Urinary bladder (tissue), 4 donors: ENCODE measurements around the gene RNF141. TPM values are rescaled to one million over a fixed set of nuclear protein-coding genes. Genes with fewer than 3 reads are reported as not detected.
A peak's percentile ranks its signal among the peaks of the same experiment; 100 is the strongest.

Experiments used
- DNase-seq: peaks from one replicate; pipeline ENCODE4 v3.0.0-alpha.2; 2015; ENCODE audit errors: extremely low spot score
- H3K27ac ChIP-seq: one replicate; pipeline ENCODE4 v1.5.1; 2013; ENCODE audit warnings: low read depth, mild to moderate bottlenecking, moderate library complexity
- H3K36me3 ChIP-seq: one replicate; pipeline ENCODE4 v1.6.1; 2013; ENCODE audit warnings: mild to moderate bottlenecking, moderate library complexity; ENCODE audit not compliant: insufficient read depth
- H3K4me1 ChIP-seq: one replicate; pipeline ENCODE4 v1.6.1; 2013; ENCODE audit warnings: mild to moderate bottlenecking, moderate library complexity; ENCODE audit not compliant: insufficient read depth
- H3K4me3 ChIP-seq: one replicate; pipeline ENCODE4 v1.5.1; 2013; ENCODE audit warnings: low read depth, low read length
- WGBS: extraction: QIAGEN DNeasy Blood & Tissue Kit; methylation state at CpG from one replicate; pipeline ENCODE4 v1.1.7; 2013; 5-methylcytosine and 5-hydroxymethylcytosine counted together
- polyA plus RNA-seq: library from polyadenylated mRNA; stranded (reverse); fragments of 200-250 nt; gene quantifications from one replicate; pipeline ENCODE4 v1.2.3, GENCODE V29; 2013
- total RNA-seq: library from RNA; depleted of rRNA; stranded (reverse); fragments of >200 nt; gene quantifications from one replicate; pipeline ENCODE4 v1.2.3, GENCODE V29; 2014
- donor health status: healthy with polysubstance abuse.
- donor health status: healthy.

The RNF141 gene
- total and polyA plus RNA-seq, 2 donors, result 16.4 to 52.0 TPM

DNA sequence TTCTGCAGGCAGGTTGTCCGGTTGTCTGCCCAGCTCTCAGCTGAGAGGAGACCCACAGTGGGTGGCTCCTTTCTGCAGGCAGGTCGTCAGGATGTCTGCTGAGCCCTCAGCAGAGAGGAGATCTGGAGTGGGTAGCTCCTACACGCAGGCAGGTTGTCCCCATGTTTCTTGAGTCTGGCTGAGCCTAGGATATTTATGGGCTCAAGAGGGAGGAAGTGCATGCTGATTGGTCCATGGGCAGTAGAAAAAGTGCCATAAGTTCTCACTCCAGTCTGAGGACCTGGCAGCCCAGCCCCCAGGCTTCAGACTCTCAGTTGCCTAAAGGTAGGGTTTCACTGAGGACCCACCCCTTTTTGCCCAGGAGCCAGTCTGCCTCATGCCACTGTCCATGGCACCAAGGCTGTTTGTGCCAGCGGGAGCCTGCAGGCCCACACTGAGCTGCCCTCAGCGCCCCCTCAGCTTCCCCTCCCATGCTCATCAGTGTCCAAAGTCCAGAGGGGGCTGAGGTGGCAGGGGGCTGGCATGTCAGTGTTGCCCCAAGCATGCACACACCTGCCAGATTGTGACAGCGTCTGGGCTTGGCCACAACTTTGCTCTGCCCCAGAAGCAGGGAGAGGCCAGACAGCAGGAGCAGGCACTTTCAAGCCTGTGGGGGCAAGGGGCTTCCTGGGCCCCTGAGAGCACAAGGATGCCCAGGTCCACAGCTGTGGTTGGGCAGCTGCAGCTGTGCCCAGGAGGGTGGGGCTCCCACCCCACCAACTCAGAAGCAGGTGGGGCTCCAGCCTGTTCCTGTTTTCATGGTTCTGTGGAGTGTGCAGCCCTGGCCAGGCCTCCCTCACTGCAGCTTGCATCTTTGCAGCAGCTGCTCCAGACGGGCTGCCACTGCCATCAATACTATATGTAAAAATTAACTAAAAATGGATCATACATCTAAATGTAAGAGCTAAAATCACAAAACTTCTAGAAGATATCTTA lies 3.8 kb upstream of the RNF141 start:
- Histone ChIP-seq H3K4me3 (no peak overlapping the region), H3K36me3 (no peaks in the 10 kb centered on the region), H3K27ac (no peak overlapping the region), H3K4me1 (no peaks in the 10 kb centered on the region)
- no peak for DNase-seq
- WGBS, result 86% methylated on average over 7 of the region's 7 CpGs

DNA sequence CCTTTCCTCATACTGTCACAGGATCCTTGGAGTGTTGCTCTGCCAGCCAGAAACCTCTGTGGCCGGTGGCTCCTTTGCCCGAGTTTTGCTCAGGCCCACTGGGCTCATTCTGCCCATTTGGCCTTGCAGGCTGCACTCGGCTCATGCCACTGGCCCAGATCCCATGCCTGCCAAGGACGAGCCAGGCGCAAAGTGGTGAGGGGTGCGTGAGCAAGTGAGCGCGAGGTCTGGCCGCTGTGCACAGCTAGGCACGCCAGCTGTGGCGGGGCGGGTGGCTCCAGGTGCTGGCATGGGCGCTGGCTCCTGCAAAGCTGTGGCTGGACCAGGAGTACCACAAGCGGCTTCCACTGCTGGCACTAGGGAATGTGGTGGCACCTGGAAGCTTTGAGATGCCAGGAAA lies 2.8 kb upstream of the RNF141 start:
- WGBS, result 97% methylated on average over 14 of the region's 14 CpGs
- no peak for DNase-seq
- H3K27ac ChIP-seq, result no peak overlapping the region

DNA sequence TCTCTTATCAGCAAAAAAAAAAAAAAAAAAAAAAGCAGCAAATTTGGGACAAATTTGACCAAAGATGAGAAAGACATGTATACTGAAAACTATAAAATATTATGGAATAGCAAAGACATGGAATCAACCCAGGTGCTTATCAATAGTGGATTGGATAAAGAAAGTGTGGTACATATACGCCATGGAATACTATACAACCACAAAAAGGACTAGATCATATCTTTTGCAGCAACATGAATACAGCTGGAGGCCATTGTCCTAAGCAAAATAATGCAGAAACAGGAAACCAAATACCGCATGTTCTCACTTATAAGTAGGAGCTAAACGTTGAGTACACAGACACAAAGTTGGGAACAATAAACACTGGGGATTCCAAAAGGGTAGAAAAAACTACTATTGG lies 1.8 kb upstream of the RNF141 start:
- no peak overlapping the region for H3K27ac ChIP-seq
- no peak overlapping the region for H3K4me3 ChIP-seq
- DNase-seq, result no peak
- WGBS, result 95% methylated on average over 3 of the region's 3 CpGs
- no peaks in the 10 kb centered on the region for H3K36me3 ChIP-seq
- H3K4me1 ChIP-seq, result no peaks in the 10 kb centered on the region

More for the DNA sequence above, 2.8 kb upstream of the RNF141 start:
- H3K36me3 ChIP-seq, result no peaks in the 10 kb centered on the region
- no peaks in the 10 kb centered on the region for H3K4me1 ChIP-seq
- H3K4me3 ChIP-seq, result no peak overlapping the region

DNA sequence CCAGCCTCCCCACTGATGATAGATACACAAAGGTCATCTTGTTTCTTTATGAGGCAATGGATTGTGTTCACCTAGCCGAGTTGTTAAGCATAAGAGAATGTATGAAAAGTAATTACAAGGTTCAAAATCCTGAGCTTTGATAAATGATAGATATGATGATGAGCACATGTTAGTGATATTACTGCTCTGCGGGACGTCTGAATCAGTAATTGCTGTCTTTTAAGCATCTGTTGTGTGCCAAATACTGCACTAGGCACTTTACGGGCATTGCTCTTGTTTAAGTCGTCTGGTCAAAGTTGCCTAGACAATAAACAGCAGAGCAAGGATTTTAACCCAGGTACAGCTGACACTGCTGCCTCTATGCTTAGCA lies 559 bp upstream of the RNF141 start:
- Histone ChIP-seq H3K4me1 (peaks cover 1% of the 10 kb centered on the region), H3K27ac (no peak overlapping the region), H3K4me3 (peak overlapping the region; percentile 74), H3K36me3 (no peaks in the 10 kb centered on the region)
- WGBS, result 41% methylated on average over 5 of the region's 5 CpGs
- DNase-seq, result no peak

DNA sequence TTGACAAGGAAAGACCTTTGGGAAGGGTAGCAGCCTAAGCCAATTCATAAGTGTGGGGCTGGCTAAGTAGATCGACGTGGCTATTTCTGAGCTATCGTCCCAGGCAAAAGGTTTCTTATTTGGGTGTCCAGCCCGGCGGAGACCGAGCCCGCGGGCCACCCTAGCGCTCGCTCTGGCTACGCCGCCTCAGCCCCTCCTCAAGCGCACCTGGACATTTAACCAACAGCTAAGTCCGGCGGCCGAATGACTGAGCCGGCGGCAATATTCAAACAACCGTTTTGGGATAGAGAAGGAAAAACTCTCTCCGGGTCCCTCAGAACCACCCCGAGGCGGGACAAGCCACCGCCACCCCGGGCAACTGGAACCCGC lies 457 bp downstream of the RNF141 start:
- DNase-seq, result no peak
- under 1% methylated on average over 25 of the region's 25 CpGs for WGBS
- peaks cover 2% of the 10 kb centered on the region for H3K4me1 ChIP-seq
- no peaks in the 10 kb centered on the region for H3K36me3 ChIP-seq
- H3K27ac ChIP-seq, result peak overlapping the region; percentile 93
- H3K4me3 ChIP-seq, result peak overlapping the region; percentile 74

DNA sequence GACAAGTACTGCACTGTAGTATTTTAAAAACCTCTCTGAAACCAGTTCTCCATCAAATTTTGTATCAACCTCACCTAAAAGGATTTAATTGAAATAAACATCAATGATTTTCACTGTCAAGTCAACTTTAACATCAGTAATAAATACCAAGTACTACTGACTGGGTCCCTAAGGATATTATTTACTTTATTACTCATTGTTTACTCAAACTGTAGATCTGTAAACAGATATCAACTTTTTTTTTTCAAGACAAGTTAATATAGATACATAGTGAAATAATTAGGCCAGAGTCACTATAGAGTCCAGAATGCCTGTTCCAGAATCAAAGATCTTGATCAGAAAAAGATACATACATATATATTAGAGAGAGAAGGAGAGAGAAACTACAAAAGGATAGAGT lies 1.6 kb downstream of the RNF141 start:
- DNase-seq, result no peak
- Histone ChIP-seq H3K36me3 (no peaks in the 10 kb centered on the region), H3K27ac (no peak overlapping the region), H3K4me1 (peaks cover 2% of the 10 kb centered on the region), H3K4me3 (no peak overlapping the region)

DNA sequence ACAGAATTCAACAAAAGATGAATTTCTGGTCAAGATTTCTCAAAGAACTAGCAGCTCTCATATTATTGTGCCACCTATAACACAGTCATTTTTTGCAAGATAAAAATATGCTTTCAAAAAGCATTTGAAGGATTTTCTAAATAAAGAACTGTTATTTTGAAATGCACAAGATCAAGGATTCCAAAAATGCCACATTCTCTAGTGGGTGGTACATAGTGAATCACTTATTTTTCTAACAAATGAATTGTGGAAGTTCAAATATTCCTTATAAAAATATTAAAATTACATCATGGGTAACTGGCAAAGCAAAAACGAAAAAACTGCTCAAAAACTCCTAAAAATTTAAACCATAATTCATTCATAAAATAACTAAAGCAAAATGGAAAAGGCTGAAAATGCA lies 2.1 kb downstream of the RNF141 start:
- WGBS, result 82% methylated on average over 1 of the region's 1 CpG
- Histone ChIP-seq H3K4me3 (no peak overlapping the region), H3K36me3 (no peaks in the 10 kb centered on the region), H3K27ac (no peak overlapping the region), H3K4me1 (peaks cover 2% of the 10 kb centered on the region)
- no peak for DNase-seq

DNA sequence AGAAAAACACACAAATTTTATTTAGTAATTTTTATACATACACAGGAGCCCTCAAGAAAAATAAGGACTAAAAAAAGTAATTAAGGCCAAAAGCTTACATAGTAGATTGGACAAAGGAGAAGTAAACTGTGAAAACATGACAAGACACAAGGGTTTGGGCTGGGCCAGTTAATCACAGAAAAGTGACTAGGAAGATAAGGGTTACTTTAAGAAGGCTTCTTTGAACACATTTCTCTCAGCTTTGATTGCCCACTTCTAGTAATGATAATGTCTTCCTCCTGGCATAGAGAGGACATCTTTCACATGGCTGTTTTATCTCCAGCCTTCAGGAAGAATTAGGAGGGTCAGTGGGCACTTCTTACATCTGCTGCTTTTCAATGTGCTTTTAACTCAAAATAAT lies 3.4 kb downstream of the RNF141 start:
- no peak overlapping the region for H3K4me3 ChIP-seq
- H3K27ac ChIP-seq, result no peak overlapping the region
- no peak for DNase-seq
- no peaks in the 10 kb centered on the region for H3K36me3 ChIP-seq
- peaks cover 2% of the 10 kb centered on the region for H3K4me1 ChIP-seq

DNA sequence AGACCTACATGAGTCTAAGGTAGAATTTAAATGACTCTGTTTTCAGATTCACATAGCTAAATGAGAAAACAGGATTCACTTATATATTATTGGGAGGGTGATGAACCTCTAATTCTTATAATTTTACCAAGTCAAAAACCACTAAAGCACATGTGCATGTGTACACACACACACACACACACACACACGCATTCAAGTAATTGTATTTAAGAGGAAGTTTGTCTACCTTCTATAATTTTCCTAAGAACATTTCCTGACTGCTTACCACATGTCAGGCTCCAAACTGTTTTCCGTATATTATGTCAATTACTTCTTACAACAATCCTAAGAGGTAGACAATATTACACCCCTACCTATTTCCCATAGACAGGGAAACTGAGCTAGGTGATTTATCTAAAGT lies 6.7 kb downstream of the RNF141 start:
- DNase-seq, result no peak
- Histone ChIP-seq H3K4me1 (peaks cover 2% of the 10 kb centered on the region), H3K36me3 (no peaks in the 10 kb centered on the region), H3K4me3 (no peak overlapping the region), H3K27ac (no peak overlapping the region)
- WGBS, result 84% methylated on average over 2 of the region's 2 CpGs

DNA sequence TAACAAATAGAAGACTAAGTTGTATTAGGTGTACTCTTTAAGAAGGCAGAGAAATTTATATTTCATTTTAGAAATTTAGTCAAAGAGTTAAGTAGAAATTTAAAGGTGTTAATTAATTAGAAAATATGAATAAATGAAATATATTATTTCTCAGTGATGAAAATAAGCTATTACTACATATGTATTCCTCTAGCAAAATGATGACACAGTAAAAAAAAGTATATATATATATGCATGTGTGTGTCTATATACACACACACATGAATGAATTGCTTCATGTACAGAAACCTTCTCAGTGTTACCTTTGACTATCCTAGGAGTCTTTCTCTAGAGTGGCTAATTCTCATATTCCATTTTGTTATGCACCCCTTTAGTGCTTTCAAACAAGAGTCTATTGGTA lies 7.7 kb downstream of the RNF141 start:
- Histone ChIP-seq H3K36me3 (peaks cover 2% of the 10 kb centered on the region), H3K4me3 (no peak overlapping the region), H3K4me1 (peaks cover 2% of the 10 kb centered on the region), H3K27ac (no peak overlapping the region)
- no peak for DNase-seq

DNA sequence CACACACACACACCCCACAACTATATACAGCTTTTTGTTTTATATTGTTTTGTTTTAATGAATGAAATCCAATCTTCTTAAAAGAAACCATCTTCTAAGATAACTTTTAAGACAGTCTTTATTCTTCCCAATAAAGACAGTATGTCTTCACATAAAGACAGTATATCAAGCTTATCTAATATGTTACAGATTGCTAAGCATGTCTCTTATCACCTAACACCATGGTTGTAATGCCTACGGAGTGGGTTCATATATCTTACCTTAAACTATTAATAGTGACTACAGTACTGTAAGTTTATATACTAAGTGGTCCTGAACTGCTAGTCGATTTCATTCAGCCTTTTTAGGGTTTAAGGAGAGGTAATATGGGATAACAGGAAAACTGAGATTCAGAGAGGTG lies 8.5 kb downstream of the RNF141 start:
- H3K27ac ChIP-seq, result no peak overlapping the region
- H3K4me3 ChIP-seq, result no peak overlapping the region
- peaks cover 4% of the 10 kb centered on the region for H3K36me3 ChIP-seq
- DNase-seq, result no peak
- 41% methylated on average over 2 of the region's 2 CpGs for WGBS
- H3K4me1 ChIP-seq, result peaks cover 2% of the 10 kb centered on the region

DNA sequence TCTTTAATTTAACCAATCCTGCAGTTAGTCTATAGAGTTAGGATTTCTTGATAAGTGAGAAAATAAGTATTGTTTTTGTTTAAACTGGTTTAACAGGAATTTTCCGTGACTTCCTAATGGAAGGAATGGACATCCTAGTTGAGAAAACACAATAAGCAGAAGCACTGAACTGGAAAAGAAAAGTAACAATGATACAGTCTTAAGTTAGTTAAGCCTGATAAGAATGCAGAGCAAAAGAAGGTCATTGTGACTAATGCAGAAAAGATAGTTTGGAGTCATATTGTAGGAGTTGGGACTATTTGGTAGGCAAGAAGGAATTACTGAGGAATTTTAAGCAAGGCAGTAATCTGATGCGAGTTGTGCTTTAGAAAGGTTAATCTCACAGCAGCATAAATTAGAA lies 11.7 kb downstream of the RNF141 start:
- Histone ChIP-seq H3K4me3 (no peak overlapping the region), H3K4me1 (no peaks in the 10 kb centered on the region), H3K27ac (no peak overlapping the region), H3K36me3 (peaks cover 4% of the 10 kb centered on the region)
- WGBS, result 87% methylated on average over 2 of the region's 2 CpGs
- no peak for DNase-seq

DNA sequence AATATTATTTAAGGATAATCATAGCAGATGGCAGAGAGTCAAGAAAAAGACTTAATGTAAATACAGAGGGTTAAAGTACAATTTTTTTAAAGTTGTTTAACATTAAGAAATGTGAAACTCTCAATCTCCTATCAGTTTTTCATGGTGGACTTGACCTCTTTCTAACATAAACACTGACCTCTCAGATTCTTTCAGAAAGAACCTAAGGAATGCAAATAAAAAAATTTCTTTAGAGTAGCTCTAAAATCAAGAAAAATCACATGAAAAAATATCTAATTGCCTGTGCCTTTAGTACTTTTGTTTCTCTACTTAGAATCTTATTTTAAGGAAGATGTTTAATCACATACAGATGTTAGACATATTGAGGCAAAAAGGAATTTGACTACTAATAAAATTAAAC lies 12.9 kb downstream of the RNF141 start:
- DNase-seq, result no peak

DNA sequence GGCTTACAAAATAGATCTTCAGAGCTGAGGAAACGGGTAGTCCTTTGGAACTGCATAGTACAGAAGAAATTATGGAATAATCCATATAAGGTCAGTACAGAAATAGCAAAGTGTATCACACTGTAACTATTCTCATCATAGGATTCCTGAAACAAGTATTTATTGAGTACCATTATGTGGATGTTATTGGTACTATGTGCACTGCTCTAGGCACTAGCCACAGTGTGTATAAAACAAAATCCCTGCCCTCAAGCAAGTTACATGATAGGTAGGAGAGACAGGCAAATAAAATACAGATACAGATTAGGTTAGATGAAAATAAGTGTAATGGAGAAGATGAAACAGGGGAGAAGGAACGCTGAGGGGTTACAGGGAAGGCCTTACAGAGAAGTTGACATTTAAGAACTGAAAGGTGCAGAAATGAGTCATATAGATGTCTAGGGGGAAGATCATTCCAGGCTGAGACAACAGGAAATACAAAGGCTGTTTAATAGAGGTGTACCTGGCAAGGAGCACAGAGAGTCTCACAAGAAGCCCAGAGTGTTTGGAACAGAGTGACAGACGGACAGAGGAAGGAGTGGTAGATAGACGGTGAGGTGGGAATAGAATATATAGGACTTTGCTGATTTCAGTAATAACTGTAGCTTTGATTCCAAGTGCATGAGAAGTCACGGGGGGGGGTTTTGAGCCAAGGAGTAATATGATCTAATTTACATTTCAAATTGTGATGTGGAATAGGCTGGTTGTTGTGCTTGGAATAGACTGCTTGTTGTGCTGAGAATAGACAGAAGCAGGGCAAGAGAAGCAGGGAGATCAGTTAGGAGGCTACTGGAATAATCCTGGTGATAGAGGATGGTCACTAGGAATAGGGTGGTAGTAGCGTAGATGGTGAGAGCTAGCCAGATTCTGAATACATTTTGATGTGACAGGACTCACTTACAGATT lies 13.7 kb downstream of the RNF141 start:
- no peak overlapping the region for H3K4me3 ChIP-seq
- 75% methylated on average over 6 of the region's 6 CpGs for WGBS
- no peaks in the 10 kb centered on the region for H3K4me1 ChIP-seq
- no peak for DNase-seq
- peak overlapping the region; percentile 32 for H3K27ac ChIP-seq
- H3K36me3 ChIP-seq, result peaks cover 4% of the 10 kb centered on the region

More for the DNA sequence above, 12.9 kb downstream of the RNF141 start:
- H3K27ac ChIP-seq, result no peak overlapping the region
- H3K36me3 ChIP-seq, result peaks cover 4% of the 10 kb centered on the region
- H3K4me1 ChIP-seq, result no peaks in the 10 kb centered on the region
- no peak overlapping the region for H3K4me3 ChIP-seq
